Activated T-cell treated with anti-CD3 and anti-CD28 coated beads, Interleukin-2, amount 50 U/mL, for 72 hours (primary cell): Measurements from ENCODE around the gene PDE7B. TPM values are rescaled to one million over a fixed set of nuclear protein-coding genes. Genes with fewer than 3 reads are reported as not detected.

Source experiments
- ATAC-seq, 2 donors: fragments of 150-1000 bp; cut with Tn5 transposase; replicated peaks in 1 of 2; 2 replicates each; pipeline ENCODE4 v1.10.0; 2021; ENCODE audit warnings: moderate library complexity in 2 of 2, mild to moderate bottlenecking in 1 of 2
- DNase-seq, 2 donors: peaks; one replicate each; pipeline ENCODE4 v3.0.0; 2021 to 2022; ENCODE audit warnings: mixed read lengths in 1 of 2
- H3K27ac Mint-ChIP-seq: one replicate; pipeline ENCODE4 v1.8.0; 2022; ENCODE audit warnings: mild to moderate bottlenecking, moderate library complexity, mixed read lengths
- H3K27me3 Mint-ChIP-seq: one replicate; pipeline ENCODE4 v1.8.0; 2022; ENCODE audit warnings: low read depth, mixed read lengths
- H3K36me3 Mint-ChIP-seq, 2 donors: one replicate each; pipeline ENCODE4 v1.8.0; 2022; ENCODE audit warnings: mixed read lengths in 2 of 2, mild to moderate bottlenecking in 1 of 2; ENCODE audit not compliant: insufficient read depth in 2 of 2
- H3K4me1 Mint-ChIP-seq: one replicate; pipeline ENCODE4 v1.8.0; 2022; ENCODE audit warnings: low read depth, mixed read lengths
- H3K4me3 Mint-ChIP-seq, 2 donors: one replicate each; pipeline ENCODE4 v1.8.0; 2022; ENCODE audit warnings: mild to moderate bottlenecking in 2 of 2, mixed read lengths in 2 of 2, moderate library complexity in 2 of 2
- H3K9me3 Mint-ChIP-seq, 2 donors: one replicate each; pipeline ENCODE4 v1.8.0; 2022; ENCODE audit warnings: mixed read lengths in 2 of 2
- total RNA-seq, 2 donors: library from RNA; stranded (reverse); gene quantifications; one replicate each; pipeline ENCODE4 v1.2.3, GENCODE V29; 2022

Gene PDE7B
- total RNA-seq, 2 donors from 2014 or later, result 1.00 to 4.2 TPM

- peaks cover 4 to 12% of the 10 kb centered on the region in 2 donors for H3K9me3 Mint-ChIP-seq
Observed at GRCh38 chr6:136160250-136160649, 308.7 kb downstream of the PDE7B start.

GRCh38 chr6:136161950-136162349, 310.4 kb downstream of the PDE7B start:
- no peak overlapping the region for H3K4me3 Mint-ChIP-seq
- peaks cover 9 to 17% of the 10 kb centered on the region in 2 donors for H3K9me3 Mint-ChIP-seq
- ATAC-seq, result no peak

More at GRCh38 chr6:136160250-136160649, 308.7 kb downstream of the PDE7B start:
- DNase-seq (no peak), ATAC-seq (peak; percentile 50 to 53)
- peaks cover 14% of the 10 kb centered on the region for H3K4me1 Mint-ChIP-seq
- no peak overlapping the region for H3K27ac Mint-ChIP-seq
- H3K36me3 Mint-ChIP-seq, result peaks cover 5 to 10% of the 10 kb centered on the region in 2 donors
- H3K4me3 Mint-ChIP-seq, result no peak overlapping the region
- H3K27me3 Mint-ChIP-seq, result no peaks in the 10 kb centered on the region

GRCh38 chr6:136163260-136163659, 311.8 kb downstream of the PDE7B start:
- H3K27ac Mint-ChIP-seq, result no peak overlapping the region
- H3K4me3 Mint-ChIP-seq, result no peak overlapping the region
- peaks cover 13 to 22% of the 10 kb centered on the region in 2 donors for H3K9me3 Mint-ChIP-seq
- DNase-seq (no peak), ATAC-seq (no peak)
- H3K4me1 Mint-ChIP-seq, result peaks cover 14% of the 10 kb centered on the region
- H3K27me3 Mint-ChIP-seq, result no peaks in the 10 kb centered on the region
- H3K36me3 Mint-ChIP-seq, result peaks cover 8 to 16% of the 10 kb centered on the region in 2 donors

More at GRCh38 chr6:136161950-136162349, 310.4 kb downstream of the PDE7B start:
- no peak for DNase-seq
- H3K36me3 Mint-ChIP-seq, result peaks cover 5 to 11% of the 10 kb centered on the region in 2 donors
- H3K27ac Mint-ChIP-seq, result no peak overlapping the region
- H3K27me3 Mint-ChIP-seq, result no peaks in the 10 kb centered on the region
- peaks cover 14% of the 10 kb centered on the region for H3K4me1 Mint-ChIP-seq

- ATAC-seq, result no peak
- no peak for DNase-seq
- H3K4me3 Mint-ChIP-seq, result no peak overlapping the region
Observed at GRCh38 chr6:136166815-136167214, 315.3 kb downstream of the PDE7B start.

GRCh38 chr6:136169394-136170148, 318.1 kb downstream of the PDE7B start:
- Mint-ChIP-seq H3K36me3 (peaks cover 6 to 13% of the 10 kb centered on the region in 2 donors), H3K27me3 (no peaks in the 10 kb centered on the region), H3K4me3 (no peak overlapping the region), H3K27ac (no peak overlapping the region), H3K4me1 (peaks cover 6% of the 10 kb centered on the region), H3K9me3 (peaks cover 9 to 10% of the 10 kb centered on the region in 2 donors)
- no peak for DNase-seq
- ATAC-seq, result no peak

More at GRCh38 chr6:136166815-136167214, 315.3 kb downstream of the PDE7B start:
- H3K27ac Mint-ChIP-seq, result no peak overlapping the region
- H3K4me1 Mint-ChIP-seq, result no peaks in the 10 kb centered on the region
- peaks cover 8 to 12% of the 10 kb centered on the region in 2 donors for H3K36me3 Mint-ChIP-seq
- no peaks in the 10 kb centered on the region for H3K27me3 Mint-ChIP-seq
- peaks cover 13 to 18% of the 10 kb centered on the region in 2 donors for H3K9me3 Mint-ChIP-seq

- H3K36me3 Mint-ChIP-seq, result peaks cover 6 to 11% of the 10 kb centered on the region in 2 donors
- H3K9me3 Mint-ChIP-seq, result peaks cover 7 to 8% of the 10 kb centered on the region in 2 donors
- H3K27ac Mint-ChIP-seq, result no peak overlapping the region
- H3K4me1 Mint-ChIP-seq, result peaks cover 6% of the 10 kb centered on the region
- no peak overlapping the region for H3K4me3 Mint-ChIP-seq
- peak; percentile 49 to 52 for ATAC-seq
- DNase-seq, result no peak
- H3K27me3 Mint-ChIP-seq, result no peaks in the 10 kb centered on the region
Observed at GRCh38 chr6:136171231-136171630, 319.7 kb downstream of the PDE7B start.

GRCh38 chr6:136173519-136174507, 322.3 kb downstream of the PDE7B start:
- H3K9me3 Mint-ChIP-seq, result no peaks in the 10 kb centered on the region
- H3K27me3 Mint-ChIP-seq, result peaks cover 4% of the 10 kb centered on the region
- H3K4me3 Mint-ChIP-seq, result peak overlapping the region; percentile 6 to 53
- DNase-seq, result peak; percentile 2 to 10
- peak overlapping the region; percentile 10 for H3K27ac Mint-ChIP-seq
- H3K36me3 Mint-ChIP-seq, result peaks cover 3 to 7% of the 10 kb centered on the region in 2 donors
- peak; percentile 53 to 70 for ATAC-seq
- peaks cover 11% of the 10 kb centered on the region for H3K4me1 Mint-ChIP-seq

- H3K36me3 Mint-ChIP-seq, result peaks cover 3 to 7% of the 10 kb centered on the region in 2 donors
- ATAC-seq (no peak), DNase-seq (no peak)
- no peak overlapping the region for H3K4me3 Mint-ChIP-seq
- H3K9me3 Mint-ChIP-seq, result no peaks in the 10 kb centered on the region
- no peak overlapping the region for H3K27ac Mint-ChIP-seq
- H3K27me3 Mint-ChIP-seq, result peaks cover 6% of the 10 kb centered on the region
- H3K4me1 Mint-ChIP-seq, result peaks cover 12% of the 10 kb centered on the region
Observed at GRCh38 chr6:136174510-136174909, 323.0 kb downstream of the PDE7B start.

GRCh38 chr6:136175873-136176272, 324.4 kb downstream of the PDE7B start:
- no peaks in the 10 kb centered on the region for H3K9me3 Mint-ChIP-seq
- DNase-seq (no peak), ATAC-seq (no peak)
- peaks cover 3 to 7% of the 10 kb centered on the region in 2 donors for H3K36me3 Mint-ChIP-seq
- H3K27me3 Mint-ChIP-seq, result peaks cover 6% of the 10 kb centered on the region
- peaks cover 12% of the 10 kb centered on the region for H3K4me1 Mint-ChIP-seq
- H3K4me3 Mint-ChIP-seq, result no peak overlapping the region
- H3K27ac Mint-ChIP-seq, result no peak overlapping the region

- H3K27ac Mint-ChIP-seq, result no peak overlapping the region
- no peak for DNase-seq
- H3K9me3 Mint-ChIP-seq, result no peaks in the 10 kb centered on the region
- no peak overlapping the region for H3K4me3 Mint-ChIP-seq
- no peaks in the 10 kb centered on the region for H3K36me3 Mint-ChIP-seq
- ATAC-seq, result no peak
- H3K27me3 Mint-ChIP-seq, result peaks cover 6% of the 10 kb centered on the region
- peaks cover 8% of the 10 kb centered on the region for H3K4me1 Mint-ChIP-seq
Observed at GRCh38 chr6:136178749-136179148, 327.2 kb downstream of the PDE7B start.

- Mint-ChIP-seq H3K4me1 (peaks cover 6% of the 10 kb centered on the region), H3K27me3 (peaks cover 6% of the 10 kb centered on the region), H3K27ac (no peak overlapping the region), H3K36me3 (no peaks in the 10 kb centered on the region), H3K9me3 (no peaks in the 10 kb centered on the region), H3K4me3 (no peak overlapping the region)
- DNase-seq, result no peak
- no peak for ATAC-seq
Observed at GRCh38 chr6:136180704-136181511, 329.4 kb downstream of the PDE7B start.

- peaks cover 6% of the 10 kb centered on the region for H3K27me3 Mint-ChIP-seq
- no peak for DNase-seq
- H3K36me3 Mint-ChIP-seq, result no peaks in the 10 kb centered on the region
- ATAC-seq, result no peak
- H3K9me3 Mint-ChIP-seq, result no peaks in the 10 kb centered on the region
- peaks cover 7% of the 10 kb centered on the region for H3K4me1 Mint-ChIP-seq
- H3K27ac Mint-ChIP-seq, result no peak overlapping the region
- no peak overlapping the region for H3K4me3 Mint-ChIP-seq
Observed at GRCh38 chr6:136181512-136181833, 330.0 kb downstream of the PDE7B start.
